Glomerular endothelial cell (primary cell): ENCODE data around the gene MFRP. TPM values are rescaled to one million over a fixed set of nuclear protein-coding genes. Genes with fewer than 3 reads are reported as not detected.

Source experiments
- DNase-seq: peaks from one replicate; pipeline ENCODE4 v3.0.0-alpha.2; 2011; ENCODE audit warnings: low read depth, low spot score; ENCODE audit errors: extremely low read depth
- total RNA-seq: library from RNA; depleted of rRNA; stranded (reverse); fragments of >200 nt; gene quantifications from 2 replicates; pipeline ENCODE4 v1.2.3, GENCODE V29; 2015

MFRP gene
- total RNA-seq, 1 donor from 2014 or later: 0.35 TPM

DNA sequence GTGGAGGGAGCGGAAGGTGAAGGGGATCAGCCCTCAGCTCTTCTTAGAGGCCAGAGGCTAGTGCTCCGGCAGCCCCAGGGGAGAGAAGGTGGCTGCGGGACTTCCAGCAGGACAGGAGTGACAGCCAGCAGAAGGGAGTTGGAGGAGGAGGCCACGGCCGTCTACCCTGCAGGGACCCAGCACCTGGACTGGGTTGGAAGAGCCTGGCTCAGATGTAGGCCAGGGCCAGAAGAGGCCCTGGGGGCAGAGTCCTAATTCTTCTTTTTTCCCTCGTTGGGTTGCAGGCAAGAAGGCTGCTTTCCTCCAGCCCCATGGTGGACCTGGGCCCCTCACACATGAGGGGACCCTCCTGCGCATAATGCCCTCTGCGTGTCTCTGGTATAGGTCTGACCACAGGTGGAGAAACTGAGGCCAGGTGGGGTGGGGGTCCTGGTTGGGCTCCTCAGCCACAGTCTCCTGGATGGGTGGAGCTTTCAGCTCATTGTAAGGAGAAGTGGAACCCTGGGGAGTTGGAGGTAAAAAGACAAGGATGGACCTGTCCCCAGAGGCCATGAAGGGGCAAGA lies 27.3 kb downstream of the MFRP start:
- DNase-seq: no peak

DNA sequence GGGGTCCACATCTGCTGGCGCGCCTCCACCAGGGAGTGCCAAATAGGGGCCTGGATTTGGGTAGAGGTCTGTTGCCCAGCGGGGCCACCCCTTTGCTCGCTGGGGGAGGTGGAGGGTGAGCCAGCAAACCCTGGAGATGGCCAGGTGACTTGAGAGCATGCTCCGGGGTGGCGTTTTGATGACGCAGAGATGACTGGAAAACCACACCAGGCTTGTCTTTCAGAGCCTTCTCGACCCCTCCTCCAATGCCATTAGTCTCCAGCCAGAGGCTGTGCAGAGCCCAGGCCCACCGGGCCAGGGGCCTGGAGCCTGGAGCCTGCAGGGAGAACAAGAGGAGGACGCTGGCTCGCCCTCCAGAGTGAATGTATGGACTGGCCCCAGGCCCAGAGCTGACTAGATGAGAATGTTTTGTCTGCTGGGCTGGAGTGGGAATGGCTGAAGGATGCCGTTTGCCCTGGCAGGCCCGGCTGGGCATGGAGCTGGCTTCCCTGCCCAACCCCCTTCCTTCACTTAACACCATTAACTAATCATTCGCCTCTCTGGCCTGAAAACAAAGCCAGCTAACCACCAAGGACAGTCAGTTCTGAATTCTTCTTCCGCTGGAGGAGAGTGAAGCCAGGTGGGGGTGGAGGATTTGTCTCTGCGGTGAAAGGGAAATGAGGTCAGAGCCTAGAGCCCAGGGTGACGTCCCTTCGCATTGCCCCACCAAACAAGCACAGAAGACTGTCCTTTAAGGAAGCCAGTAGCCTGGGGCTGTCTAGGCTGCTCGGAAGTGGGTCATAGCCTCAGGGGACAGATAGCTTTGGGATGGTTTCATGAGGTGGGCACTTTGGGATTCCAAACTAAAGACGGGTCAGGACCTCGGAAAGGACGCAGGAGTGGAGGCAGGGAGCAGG lies 28.0 kb downstream of the MFRP start:
- DNase-seq: no peak

DNA sequence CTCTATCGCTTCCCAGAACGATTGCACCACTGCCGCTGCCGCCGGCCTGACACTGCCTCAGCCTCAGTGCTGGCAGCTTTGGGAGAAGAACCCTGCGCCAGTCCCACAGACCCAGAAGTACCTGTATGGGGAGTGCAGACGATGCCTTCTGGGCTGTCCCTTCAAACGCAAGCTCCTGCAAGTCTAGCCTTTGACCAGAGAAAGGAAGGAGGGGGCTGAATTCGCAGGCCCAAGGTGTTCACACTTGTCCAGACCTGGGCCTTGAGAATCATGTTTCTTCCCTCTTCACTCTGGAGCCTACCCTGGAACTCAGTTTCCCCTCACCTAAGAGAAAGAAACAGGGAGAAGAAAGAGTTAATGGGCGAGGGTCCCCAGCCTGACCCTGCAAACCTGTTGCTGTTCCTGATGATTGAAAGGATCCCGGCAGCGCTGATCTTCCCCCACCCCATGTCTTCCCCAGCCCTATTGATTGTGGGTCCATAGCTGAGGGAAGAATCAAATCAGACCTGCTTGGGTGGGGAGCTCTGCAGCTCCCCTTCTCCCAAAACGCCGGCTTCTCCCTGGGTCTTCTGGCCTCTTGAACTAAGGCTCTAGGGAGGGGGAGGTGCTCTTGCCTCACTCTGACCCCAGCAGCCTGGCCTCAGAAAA lies 28.8 kb downstream of the MFRP start:
- no peak for DNase-seq

DNA sequence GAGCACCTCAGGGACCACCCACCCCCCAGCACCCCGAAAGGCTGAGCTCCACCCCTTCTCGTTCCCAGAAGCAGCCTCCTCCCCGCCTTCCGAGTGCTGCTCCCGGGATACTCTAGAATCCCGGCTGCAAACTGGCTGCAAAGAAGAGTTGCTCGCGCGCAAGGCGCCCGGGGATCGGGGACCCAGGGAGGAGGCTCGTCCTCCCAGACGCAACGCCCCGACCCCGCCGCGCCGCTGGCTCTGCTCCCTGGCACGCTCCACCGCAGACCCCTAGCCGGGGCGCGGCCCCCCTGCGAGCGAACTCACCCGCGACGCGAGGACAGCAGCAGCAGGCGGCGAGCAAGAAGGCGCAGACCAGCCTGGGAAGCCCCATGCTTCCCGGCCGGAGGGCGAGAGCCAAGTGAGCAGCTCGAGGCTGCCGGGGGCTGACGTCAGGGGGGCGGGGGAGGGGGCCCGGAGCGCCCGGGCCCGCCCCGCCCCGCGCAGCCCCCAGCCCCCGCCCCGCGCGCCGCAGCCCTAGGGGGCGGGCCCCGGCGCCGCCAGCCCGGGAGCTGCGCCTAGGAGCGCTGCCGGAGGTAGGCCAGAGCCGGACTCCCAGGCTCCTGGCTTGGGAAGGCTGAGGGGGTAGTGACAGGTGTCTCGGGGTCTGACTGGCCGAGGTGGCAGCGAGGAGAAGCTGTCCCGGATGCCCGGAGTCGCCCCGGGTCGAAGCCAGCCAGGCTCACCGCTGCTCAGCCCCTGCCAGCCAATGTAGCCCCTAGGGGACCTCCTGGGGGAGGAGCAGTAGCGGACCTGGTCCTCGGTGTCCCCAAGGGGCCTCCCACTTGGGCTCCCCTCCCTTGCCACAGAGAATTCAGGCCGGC lies 29.5 kb downstream of the MFRP start, which contains the start of gene MCAM:
Gene MCAM (minus strand): TSS at position 402 of the 863 bp plus-strand sequence. CDS start 29 bp downstream, at position 373.
- DNase-seq: no peak

DNA sequence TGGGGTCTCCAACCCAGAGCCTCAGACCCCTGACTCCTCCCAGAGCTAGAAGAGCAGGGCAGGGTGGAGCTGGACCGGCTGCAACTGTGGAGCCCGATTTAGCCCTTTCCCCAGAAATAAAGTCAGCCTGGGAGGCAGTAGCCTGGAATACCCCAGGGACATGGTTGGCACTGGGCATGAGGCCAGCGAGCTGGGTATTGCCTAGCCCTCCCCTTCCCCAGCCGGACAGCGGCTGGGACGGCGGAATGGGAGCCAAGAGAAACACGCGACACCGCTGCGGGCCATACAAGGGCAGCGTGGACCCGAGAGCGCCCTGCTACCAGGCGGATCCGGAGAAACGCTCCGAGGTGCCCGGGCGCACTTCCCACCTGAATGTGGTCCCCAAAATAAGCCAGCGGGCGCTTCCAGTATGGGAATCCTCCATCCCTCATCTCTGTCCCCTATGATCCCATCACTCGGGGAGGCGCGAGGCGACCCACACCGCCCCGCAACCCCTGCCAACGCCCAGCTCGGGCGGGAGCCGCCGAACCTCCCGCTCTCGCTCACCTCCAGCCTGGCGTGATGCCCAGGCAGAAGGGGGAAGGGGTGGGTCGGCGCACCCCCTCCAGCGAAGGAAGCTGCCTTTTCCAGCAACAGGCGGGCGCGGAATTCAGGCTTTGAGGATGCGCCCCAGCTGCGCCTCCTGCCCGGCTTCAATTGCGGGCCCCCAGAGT lies 30.3 kb downstream of the MFRP start:
- DNase-seq: no peak

DNA sequence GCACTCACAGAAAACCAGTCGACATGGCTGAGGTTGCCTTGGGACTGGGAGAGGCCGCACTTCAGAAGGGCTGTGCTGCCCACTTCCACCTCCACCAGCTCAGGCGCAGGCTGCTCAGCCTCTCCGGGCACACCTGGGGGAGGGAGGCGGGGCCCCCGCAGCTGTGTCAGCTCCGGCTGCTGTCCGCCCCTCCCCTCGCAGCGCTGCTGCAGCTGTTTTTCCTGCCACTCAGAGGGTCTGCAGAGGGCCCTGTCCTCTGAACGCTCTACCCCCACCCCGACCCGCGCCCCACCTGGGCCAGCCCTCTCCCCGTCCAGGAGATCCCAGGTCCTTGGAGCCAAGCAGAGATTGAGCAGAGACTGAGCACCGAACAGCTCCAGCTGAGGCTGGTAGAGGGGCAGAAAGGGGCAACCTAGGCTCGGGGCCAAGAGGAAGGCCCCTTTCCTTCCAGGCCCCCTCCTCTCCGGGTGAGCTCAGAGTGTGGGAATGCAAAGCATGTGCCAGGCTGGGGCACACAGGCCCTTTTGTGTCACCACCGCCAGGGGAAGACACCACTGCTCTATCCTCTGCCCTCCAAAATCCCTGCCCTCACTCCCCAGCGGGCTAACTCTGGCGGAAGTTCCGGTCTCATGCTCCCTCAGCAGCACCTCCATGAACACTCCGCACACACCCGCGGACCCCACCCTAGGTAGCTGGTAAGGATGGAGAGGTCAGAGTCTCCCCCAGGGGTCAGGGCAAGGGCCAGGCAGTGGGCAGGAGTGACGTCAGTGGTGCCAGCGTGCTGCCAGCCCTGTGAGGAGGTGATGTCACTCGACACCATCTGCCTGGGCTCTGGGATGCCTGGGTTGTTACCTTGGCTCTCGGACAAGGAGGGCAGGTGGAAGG lies 31.1 kb downstream of the MFRP start:
- no peak for DNase-seq

- DNase-seq: no peak
Measured at GRCh38 chr11:119314726-119315125, 31.8 kb downstream of the MFRP start.

DNA sequence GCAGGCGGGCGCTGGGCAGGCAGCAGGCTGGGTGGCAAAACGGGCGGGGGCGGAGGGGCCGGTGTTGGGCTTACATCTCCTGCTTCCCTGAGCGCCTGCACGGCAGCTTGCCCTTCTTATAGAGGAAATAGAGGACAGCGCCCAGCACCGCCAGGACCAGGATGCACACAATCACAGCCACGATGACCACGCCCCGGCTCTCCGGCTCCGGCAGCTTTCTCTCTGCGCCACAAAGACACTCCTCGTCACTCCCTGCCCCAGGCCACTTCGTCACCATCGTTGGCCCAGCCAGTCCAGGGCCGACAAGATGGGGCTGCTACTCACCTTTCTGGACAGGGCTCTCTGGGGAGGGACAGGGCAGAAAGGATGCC lies 35.8 kb downstream of the MFRP start:
- no peak for DNase-seq

- DNase-seq: no peak
Measured at GRCh38 chr11:119309953-119310681, 36.4 kb downstream of the MFRP start.

DNA sequence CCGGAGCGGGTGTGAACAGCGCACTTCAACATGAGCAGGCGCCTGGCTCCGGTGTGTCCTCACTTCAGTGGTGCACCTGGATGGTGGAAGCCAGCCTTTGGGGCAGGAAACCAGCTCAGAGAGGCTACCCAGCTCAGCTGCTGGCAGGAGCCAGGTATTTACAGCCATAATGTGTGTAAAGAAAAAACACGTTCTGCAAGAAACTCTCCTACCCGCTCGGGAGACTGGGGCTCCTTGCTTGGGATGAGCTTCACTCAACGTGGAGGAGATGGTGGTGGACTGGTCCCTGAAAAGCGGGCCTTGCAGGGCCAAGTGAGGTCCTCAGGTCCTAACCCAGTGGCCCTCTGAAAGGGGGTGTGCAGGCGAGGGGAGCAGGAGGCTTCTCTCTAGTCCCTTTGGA lies 37.1 kb downstream of the MFRP start:
- no peak for DNase-seq

DNA sequence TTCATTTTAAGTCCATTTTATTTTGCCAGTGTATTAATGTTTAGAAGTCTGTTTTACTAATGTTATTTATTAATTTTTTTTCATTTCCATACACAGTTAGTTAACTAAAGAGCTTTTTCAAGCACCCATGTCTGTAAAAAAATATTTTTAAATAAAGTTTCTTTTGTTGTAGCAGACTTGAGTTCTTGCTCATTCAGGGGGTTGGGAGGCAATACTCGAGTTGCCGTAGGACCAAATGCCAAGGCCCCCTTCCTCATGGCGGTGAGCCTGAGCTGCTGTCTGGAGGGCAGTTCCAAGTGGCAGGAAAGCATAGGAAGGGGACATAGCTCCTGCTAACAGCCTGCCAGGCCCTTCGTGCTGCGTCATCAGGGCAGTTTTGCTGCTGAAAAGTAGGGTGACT lies 38.5 kb downstream of the MFRP start:
- no peak for DNase-seq

GRCh38 chr11:119307219-119307618 lies 39.3 kb downstream of the MFRP start:
- no peak for DNase-seq

GRCh38 chr11:119306373-119306890 lies 40.1 kb downstream of the MFRP start:
- no peak for DNase-seq

GRCh38 chr11:119305556-119306372 lies 40.7 kb downstream of the MFRP start:
- no peak for DNase-seq

GRCh38 chr11:119303227-119303718 lies 43.2 kb downstream of the MFRP start:
- no peak for DNase-seq

- no peak for DNase-seq
Measured at GRCh38 chr11:119300198-119300964, 46.1 kb downstream of the MFRP start.

GRCh38 chr11:119299416-119299815 lies 47.1 kb downstream of the MFRP start:
- DNase-seq: no peak
